K562 (cell line): ENCODE measurements around the gene PBX4. TPM values are rescaled to one million over a fixed set of nuclear protein-coding genes. Genes with fewer than 3 reads are reported as not detected.
A peak's percentile ranks its signal among the peaks of the same experiment; 100 is the strongest.

Experiments used
- FOSL1 ChIP-seq: fragments of 200-800 bp; sonication (Bioruptor generic); conservative IDR thresholded peaks from 2 replicates; pipeline ENCODE4 v1.6.1; 2016; ENCODE audit warnings: missing genetic modification characterization, missing compliant biosample characterization
- PBX2 ChIP-seq, 2 experiments: IDR thresholded peaks in 1 of 2; conservative IDR thresholded peaks in 1 of 2; 2 replicates each; pipeline ENCODE4 v1.6.1; 2016; ENCODE audit warnings: low read depth in 2 of 2, mild to moderate bottlenecking in 1 of 2, missing compliant biosample characterization in 1 of 2, missing genetic modification characterization in 1 of 2, moderate library complexity in 1 of 2
- TFAM ChIP-seq: fragments of 250-450 bp; sonication (Bioruptor Pico); conservative IDR thresholded peaks from 2 replicates; pipeline ENCODE4 v1.5.0; 2021; ENCODE audit warnings: mild to moderate bottlenecking, moderate library complexity
- ZNF318 ChIP-seq, 2 experiments: fragments of 450-650 bp; IDR thresholded peaks; 2 replicates each; pipeline ENCODE4 v1.6.1; 2016; ENCODE audit warnings: mild to moderate bottlenecking in 2 of 2, borderline replicate concordance in 1 of 2, low read depth in 1 of 2, moderate library complexity in 1 of 2
- polyA plus RNA-seq, 8 experiments: library from polyadenylated mRNA; depleted of rRNA in 4 of 8; stranded (reverse) in 5 of 8; unstranded in 3 of 8; fragments of >200 nt; fragmentation: Nextera tagmentation in 2 of 8; fragmentation: Illumina TruSeq in 1 of 8; extraction: Ambion mirVana in 2 of 8; extraction: Trizol in 1 of 8; gene quantifications; 2 replicates each; pipeline versions ENCODE4 v1.2.1 to v1.2.3, GENCODE V29; 2011 to 2014; ENCODE audit warnings: inconsistent platforms in 1 of 8, missing spikeins in 1 of 8
- total RNA-seq, 7 experiments: library from RNA; depleted of rRNA in 6 of 7; stranded (reverse); fragments of >200 nt in 6 of 7; fragmentation: Illumina TruSeq in 2 of 7; extraction: Trizol in 2 of 7; gene quantifications; 2 replicates each; pipeline versions ENCODE4 v1.2.1 to v1.2.3, GENCODE V29; 2011 to 2021; ENCODE audit warnings: low replicate concordance in 1 of 7

The PBX4 gene
- total and polyA plus RNA-seq, 9 of the 15 experiments (the other 6 are each of a cell fraction or from before 2014, with no cell fraction given): 0.11 to 3.8 (median 1.6) TPM; not detected in 1

GRCh38 chr19:19615086-19615485, 3.4 kb downstream of the PBX4 start (continued):
- no peak for TF ChIP-seq ZNF318 (IDR thresholded peaks at IDR 0.05; ENCODE audit: borderline replicate concordance in 1 of 2, low read depth in 1 of 2)
- TF ChIP-seq TFAM (CRISPR knock-in tag): no peak
- no peak for TF ChIP-seq PBX2 (CRISPR knock-in tag; IDR thresholded peaks at IDR 0.05; ENCODE audit: low read depth)
- TF ChIP-seq PBX2 (tag; conservative IDR thresholded peaks at IDR 0.05; ENCODE audit: low read depth): no peak
- TF ChIP-seq FOSL1 (tag): peak; percentile 64
- TF ChIP-seq, all 486 proteins: peak for 3
